SK-N-SH (cell line): ENCODE data around the gene AKT3. TPM values are rescaled to one million over a fixed set of nuclear protein-coding genes. Genes with fewer than 3 reads are reported as not detected.

Experiments
- CTCF ChIA-PET: fragments of 300-600, 350-600 bp; formaldehyde crosslinking; extraction: SDS; loops from one replicate; lab custom pipeline; 2021; lab: Yijun Ruan, JAX
- POLR2A ChIA-PET: fragments of 350-600 bp; sonication (Branson Sonifier 250); formaldehyde crosslinking; extraction: SDS; loops from one replicate; lab custom pipeline; 2020; ENCODE audit warnings: antibody characterized with exemption, inconsistent platforms; lab: Yijun Ruan, JAX
- DNase-seq: peaks from one replicate; pipeline ENCODE4 v3.0.0; 2012
- H2AFZ ChIP-seq: fragments of 200-600 bp; sonication (generic); 2 replicates; pipeline ENCODE4 v1.8.1; 2016; ENCODE audit warnings: antibody characterized with exemption, mild to moderate bottlenecking, low read depth
- H3F3A ChIP-seq: fragments of 200-600 bp; sonication (generic); replicated peaks from 2 replicates; pipeline ENCODE3; 2016; ENCODE audit warnings: antibody characterized with exemption, mild to moderate bottlenecking; ENCODE audit not compliant: insufficient read depth
- H3K27ac ChIP-seq, 2 experiments: fragments of 200-500 bp in 1 of 2; fragments of 200-600 bp in 1 of 2; sonication (Bioruptor generic) in 1 of 2; sonication (generic), shearing (Covaris generic) in 1 of 2; 2 replicates each; pipeline versions ENCODE4 v1.5.1 to v1.6.1; 2014 to 2016; ENCODE audit warnings: low read depth in 2 of 2, inconsistent platforms in 1 of 2, low read length in 1 of 2, mild to moderate bottlenecking in 1 of 2, mixed read lengths in 1 of 2
- H3K27me3 ChIP-seq: fragments of 200-600 bp; sonication (generic), shearing (Covaris generic); 2 replicates; pipeline ENCODE4 v1.6.1; 2016; ENCODE audit warnings: mixed run types; ENCODE audit not compliant: insufficient read depth
- H3K36me3 ChIP-seq, 2 experiments: fragments of 200-500 bp in 1 of 2; fragments of 200-600 bp in 1 of 2; sonication (Bioruptor generic) in 1 of 2; sonication (generic) in 1 of 2; replicated peaks in 1 of 2; 2 replicates each; pipeline versions ENCODE3 to v1.5.1; 2014 to 2016; ENCODE audit warnings: low read length in 1 of 2, mild to moderate bottlenecking in 1 of 2; ENCODE audit not compliant: insufficient read depth in 2 of 2, control insufficient read depth in 1 of 2
- H3K4me1 ChIP-seq, 2 experiments: fragments of 200-500 bp in 1 of 2; fragments of 200-600 bp in 1 of 2; sonication (Bioruptor generic) in 1 of 2; sonication (generic), shearing (Covaris generic) in 1 of 2; 2 replicates each; pipeline versions ENCODE4 v1.5.1 to v1.6.1; 2014 to 2016; ENCODE audit warnings: low read depth in 1 of 2, low read length in 1 of 2, mixed run types in 1 of 2; ENCODE audit not compliant: insufficient read depth in 2 of 2, control insufficient read depth in 1 of 2
- H3K4me2 ChIP-seq: fragments of 200-600 bp; sonication (generic), shearing (Covaris generic); 2 replicates; pipeline ENCODE4 v1.6.1; 2017; ENCODE audit warnings: mixed run types
- H3K4me3 ChIP-seq, 2 experiments: fragments of 200-500 bp in 1 of 2; fragments of 200-600 bp in 1 of 2; sonication (Bioruptor generic) in 1 of 2; sonication (generic), shearing (Covaris generic) in 1 of 2; 2 replicates each; pipeline versions ENCODE4 v1.5.1 to v1.8.1; 2014 to 2016; ENCODE audit warnings: low read depth in 2 of 2, inconsistent platforms in 1 of 2, low read length in 1 of 2, mild to moderate bottlenecking in 1 of 2, mixed read lengths in 1 of 2, moderate library complexity in 1 of 2
- H3K79me2 ChIP-seq: fragments of 200-600 bp; sonication (generic); 2 replicates; pipeline ENCODE4 v1.8.1; 2017; ENCODE audit warnings: mild to moderate bottlenecking; ENCODE audit not compliant: insufficient read depth
- H3K9ac ChIP-seq: fragments of 200-600 bp; sonication (generic); 2 replicates; pipeline ENCODE4 v1.6.1; 2017; ENCODE audit warnings: mixed run types
- H3K9me2 ChIP-seq: fragments of 200-600 bp; sonication (generic); 2 replicates; pipeline ENCODE4 v1.6.1; 2017; ENCODE audit warnings: mixed run types
- H3K9me3 ChIP-seq: fragments of 200-600 bp; sonication (generic); 2 replicates; pipeline ENCODE4 v1.6.1; 2017; ENCODE audit warnings: mixed run types, mild to moderate bottlenecking, moderate library complexity
- H4K20me1 ChIP-seq: fragments of 200-600 bp; sonication (generic); 2 replicates; pipeline ENCODE4 v1.6.1; 2017; ENCODE audit warnings: mild to moderate bottlenecking, mixed run types; ENCODE audit not compliant: insufficient read depth
- CHD2 ChIP-seq: fragments of 150-350 bp; IDR thresholded peaks from 2 replicates; pipeline ENCODE4 v1.6.1; 2018; ENCODE audit warnings: low read length; ENCODE audit not compliant: partially characterized antibody
- ELF1 ChIP-seq: IDR thresholded peaks from 2 replicates; pipeline ENCODE4 v1.4.0; 2012
- EP300 ChIP-seq, 2 experiments: IDR thresholded peaks; 2 replicates each; pipeline versions ENCODE4 v1.4.0 to v1.6.1; 2012; ENCODE audit warnings: borderline replicate concordance in 1 of 2, low read depth in 1 of 2, low read length in 1 of 2
- FOSL2 ChIP-seq: IDR thresholded peaks from 2 replicates; pipeline ENCODE4 v1.4.0; 2012; ENCODE audit warnings: low read depth, mild to moderate bottlenecking, moderate library complexity, borderline replicate concordance
- FOXJ3 ChIP-seq: sonication (generic); formaldehyde crosslinking; IDR thresholded peaks from 2 replicates; pipeline ENCODE4 v1.5.1; 2020; ENCODE audit warnings: mild to moderate bottlenecking, missing genetic modification reagents
- FOXM1 ChIP-seq: IDR thresholded peaks from 2 replicates; pipeline ENCODE4 v1.4.0; 2012; ENCODE audit warnings: low read depth, mild to moderate bottlenecking
- GABPA ChIP-seq: IDR thresholded peaks from 2 replicates; pipeline ENCODE4 v1.4.0; 2012; ENCODE audit warnings: low read depth, mild to moderate bottlenecking
- JUND ChIP-seq: IDR thresholded peaks from 2 replicates; pipeline ENCODE4 v1.4.0; 2012
- MEF2A ChIP-seq: IDR thresholded peaks from 2 replicates; pipeline ENCODE4 v1.4.0; 2012; ENCODE audit warnings: low read depth, borderline replicate concordance
- MXI1 ChIP-seq: IDR thresholded peaks from 2 replicates; pipeline ENCODE4 v1.6.1; 2012; ENCODE audit warnings: mild to moderate bottlenecking, low read depth, low read length, improper control_type of control experiment
- NFIC ChIP-seq: IDR thresholded peaks from 2 replicates; pipeline ENCODE4 v1.4.0; 2012; ENCODE audit warnings: borderline replicate concordance
- NRF1 ChIP-seq: IDR thresholded peaks from 2 replicates; pipeline ENCODE4 v1.6.1; 2012; ENCODE audit warnings: low read depth, mild to moderate bottlenecking, low read length
- POLR2AphosphoS5 ChIP-seq: IDR thresholded peaks from 2 replicates; pipeline ENCODE4 v1.6.1; 2012; ENCODE audit warnings: low read depth, low read length
- RAD21 ChIP-seq: IDR thresholded peaks from 2 replicates; pipeline ENCODE4 v1.6.1; 2012; ENCODE audit warnings: mild to moderate bottlenecking, low read length
- RFX5 ChIP-seq: IDR thresholded peaks from 2 replicates; pipeline ENCODE4 v1.6.1; 2012; ENCODE audit warnings: mild to moderate bottlenecking, improper control_type of control experiment, low read length
- SIN3A ChIP-seq: IDR thresholded peaks from 2 replicates; pipeline ENCODE4 v1.6.1; 2012; ENCODE audit warnings: low read depth, mild to moderate bottlenecking, low read length, moderate library complexity, borderline replicate concordance
- TAF1 ChIP-seq: IDR thresholded peaks from 2 replicates; pipeline ENCODE4 v1.6.1; 2012; ENCODE audit warnings: low read depth, mild to moderate bottlenecking, low read length, moderate library complexity, borderline replicate concordance
- TEAD4 ChIP-seq: IDR thresholded peaks from 2 replicates; pipeline ENCODE4 v1.4.0; 2012; ENCODE audit warnings: mild to moderate bottlenecking, borderline replicate concordance; ENCODE audit not compliant: insufficient read depth
- ZBTB33 ChIP-seq: IDR thresholded peaks from 2 replicates; pipeline ENCODE4 v1.4.0; 2012; ENCODE audit warnings: low read depth, borderline replicate concordance
- WGBS: methylation state at CpG from one replicate; pipeline ENCODE4 v1.1.6; 2017; ENCODE audit warnings: low lambda C conversion rate; 5-methylcytosine and 5-hydroxymethylcytosine counted together
- polyA plus RNA-seq, 3 experiments: library from polyadenylated mRNA; depleted of rRNA; stranded (reverse); fragments of >200 nt; gene quantifications; 2 replicates each; pipeline ENCODE4 v1.2.3, GENCODE V29; 2012
- TF ChIP-seq, protein P1 (sequence below): IDR thresholded peaks from 2 replicates; pipeline ENCODE4 v1.4.0; 2012; ENCODE audit warnings: low read depth
- TF ChIP-seq, protein P2 (sequence below): fragments of 150-350 bp; IDR thresholded peaks from 2 replicates; pipeline ENCODE4 v1.6.1; 2016; ENCODE audit warnings: mild to moderate bottlenecking, low read depth, low read length

AKT3 gene
- polyA plus RNA-seq, 1 of the 3 experiments (the other 2 are of a cell fraction): 12.7 TPM

- POLR2A ChIA-PET: no interaction called here
- no peaks in the 10 kb centered on the region; a peak in 1 of 4 replicates for H3K4me1 ChIP-seq
- no peaks in the 10 kb centered on the region for H3K36me3 ChIP-seq
- no peak overlapping the region for H3K4me2 ChIP-seq
- TF ChIP-seq NFIC (no peak), NRF1 (no peak), FOXM1 (no peak), CHD2 (no peak), MEF2A (no peak), SIN3A (no peak), RFX5 (no peak), TAF1 (no peak), RAD21 (no peak), MXI1 (no peak), TEAD4 (no peak), GABPA (no peak), FOSL2 (no peak), ELF1 (no peak), JUND (no peak), FOXJ3 (CRISPR knock-in tag) (no peak)
- TF ChIP-seq, protein P1, sequence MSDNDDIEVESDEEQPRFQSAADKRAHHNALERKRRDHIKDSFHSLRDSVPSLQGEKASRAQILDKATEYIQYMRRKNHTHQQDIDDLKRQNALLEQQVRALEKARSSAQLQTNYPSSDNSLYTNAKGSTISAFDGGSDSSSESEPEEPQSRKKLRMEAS: no peak
- TF ChIP-seq, all 33 proteins: peak for 0
- H3K27ac ChIP-seq: no peak overlapping the region
- H2AFZ ChIP-seq: no peak overlapping the region
- H3K79me2 ChIP-seq: no peaks in the 10 kb centered on the region
- H3K9me3 ChIP-seq: no peaks in the 10 kb centered on the region
- H3F3A ChIP-seq: no peaks in the 10 kb centered on the region
- H3K9me2 ChIP-seq: no peaks in the 10 kb centered on the region
- no peak overlapping the region for H3K4me3 ChIP-seq
- no peaks in the 10 kb centered on the region for H3K27me3 ChIP-seq
- H3K9ac ChIP-seq: no peak overlapping the region
- WGBS: 38% methylated on average over 2 of the region's 2 CpGs
- DNase-seq: no peak
- CTCF ChIA-PET: no interaction called here
- no peaks in the 10 kb centered on the region for H4K20me1 ChIP-seq
Measured at GRCh38 chr1:243896313-243896712, 46.3 kb upstream of the AKT3 start.

- CTCF ChIA-PET: interaction anchor here (1.2 kb wide), 1 partner anchor 10 kb away, joined by 3 read pairs; no protein-coding TSS in a partner anchor
- Histone ChIP-seq H4K20me1 (no peaks in the 10 kb centered on the region), H2AFZ (no peak overlapping the region), H3K4me3 (no peak overlapping the region), H3K4me2 (no peak overlapping the region), H3K79me2 (no peaks in the 10 kb centered on the region), H3K36me3 (no peaks in the 10 kb centered on the region), H3K9me3 (no peaks in the 10 kb centered on the region), H3K9me2 (no peaks in the 10 kb centered on the region), H3F3A (peaks cover 9% of the 10 kb centered on the region), H3K27ac (no peak overlapping the region), H3K4me1 (peaks cover 5% of the 10 kb centered on the region in 2 experiments; a peak in 1 of 4 replicates), H3K9ac (no peak overlapping the region), H3K27me3 (no peaks in the 10 kb centered on the region)
- WGBS: 71% methylated on average over 3 of the region's 3 CpGs
- POLR2A ChIA-PET: no interaction called here
- DNase-seq: no peak
- TF ChIP-seq NRF1: no peak
- TF ChIP-seq SIN3A: no peak
- no peak for TF ChIP-seq FOSL2
- no peak for TF ChIP-seq EP300 (IDR thresholded peaks at IDR 0.05; ENCODE audit: borderline replicate concordance in 1 of 2, low read depth in 1 of 2, low read length in 1 of 2)
- TF ChIP-seq ZBTB33: no peak
- no peak for TF ChIP-seq FOXM1
- TF ChIP-seq POLR2AphosphoS5: no peak
- TF ChIP-seq, protein P2, sequence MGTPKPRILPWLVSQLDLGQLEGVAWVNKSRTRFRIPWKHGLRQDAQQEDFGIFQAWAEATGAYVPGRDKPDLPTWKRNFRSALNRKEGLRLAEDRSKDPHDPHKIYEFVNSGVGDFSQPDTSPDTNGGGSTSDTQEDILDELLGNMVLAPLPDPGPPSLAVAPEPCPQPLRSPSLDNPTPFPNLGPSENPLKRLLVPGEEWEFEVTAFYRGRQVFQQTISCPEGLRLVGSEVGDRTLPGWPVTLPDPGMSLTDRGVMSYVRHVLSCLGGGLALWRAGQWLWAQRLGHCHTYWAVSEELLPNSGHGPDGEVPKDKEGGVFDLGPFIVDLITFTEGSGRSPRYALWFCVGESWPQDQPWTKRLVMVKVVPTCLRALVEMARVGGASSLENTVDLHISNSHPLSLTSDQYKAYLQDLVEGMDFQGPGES: no peak
Measured at GRCh38 chr1:243892456-243892855, 42.4 kb upstream of the AKT3 start.
